Esophagus squamous epithelium (tissue), 4 donors: ENCODE results near the gene STYXL1.
A peak's percentile ranks its signal among the peaks of the same experiment; 100 is the strongest.

Experiments used
- CTCF ChIP-seq, 6 experiments: fragments of 450-650 bp in 4 of 6; fragments of 200-600 bp in 2 of 6; sonication (generic) in 2 of 6; IDR thresholded peaks; one replicate each; pipeline ENCODE4 v1.5.1; 2016 to 2019; ENCODE audit warnings: antibody characterized with exemption in 6 of 6, mild to moderate bottlenecking in 4 of 6, moderate library complexity in 4 of 6
- POLR2A ChIP-seq, 4 donors: fragments of 450-650 bp; IDR thresholded peaks; one replicate each; pipeline ENCODE4 v1.6.1; 2017; ENCODE audit warnings: antibody characterized with exemption in 4 of 4, mild to moderate bottlenecking in 4 of 4, moderate library complexity in 3 of 4

- TF ChIP-seq CTCF (IDR thresholded peaks at IDR 0.05) (peak in 4 of 6 experiments; percentile 8 to 31 (median 12)), POLR2A (IDR thresholded peaks at IDR 0.05) (peak in 2 of 4 donors; percentile 80 to 83)
Measured at GRCh38 chr7:75994388-75995051, 53.3 kb downstream of the STYXL1 start, which contains the start of gene TMEM120A.
